ENCODE data around the gene NEIL1.
"Not testable (repeated sequence)": the region's sequence is repeated elsewhere in the genome, so short reads cannot be mapped to it uniquely, and the experiment has no call there.

The NEIL1 gene

DNA sequence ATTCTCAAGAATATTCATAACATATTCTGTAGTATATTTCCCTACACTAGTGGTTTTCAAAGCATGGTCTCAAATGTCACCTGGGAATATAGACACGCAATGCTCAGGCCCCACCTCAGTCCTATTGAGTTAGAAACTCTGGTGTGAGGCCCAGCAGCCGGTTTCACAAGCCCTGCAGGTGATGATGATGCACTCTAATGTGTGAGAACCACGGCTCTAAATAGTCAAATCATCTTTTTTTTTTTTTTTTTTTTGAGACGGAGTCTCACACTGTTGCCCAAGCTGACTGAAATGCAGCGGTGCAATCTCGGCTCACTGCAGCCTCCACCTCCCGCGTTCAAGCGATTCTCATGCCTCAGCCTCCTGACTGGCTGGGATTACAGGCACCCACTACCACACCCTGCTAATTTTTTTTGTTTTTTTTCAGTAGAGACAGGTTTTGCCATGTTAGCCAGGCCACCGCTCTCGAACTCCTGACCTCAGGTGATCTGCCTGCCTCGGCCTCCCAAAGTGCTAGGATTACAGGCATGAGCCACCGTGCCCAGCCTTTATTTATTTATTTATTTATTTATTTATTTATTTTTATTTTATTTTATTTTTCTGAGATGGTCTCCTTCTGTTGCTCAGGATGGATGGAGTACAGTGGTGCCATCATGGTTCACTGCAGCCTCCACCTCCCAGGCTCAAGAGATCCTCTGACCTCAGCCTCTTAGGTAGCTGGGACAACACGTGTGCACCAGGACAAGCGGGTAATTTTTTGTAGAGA is 13.0 kb upstream of the NEIL1 start:
- not testable (repeated sequence) for DNase-seq

DNA sequence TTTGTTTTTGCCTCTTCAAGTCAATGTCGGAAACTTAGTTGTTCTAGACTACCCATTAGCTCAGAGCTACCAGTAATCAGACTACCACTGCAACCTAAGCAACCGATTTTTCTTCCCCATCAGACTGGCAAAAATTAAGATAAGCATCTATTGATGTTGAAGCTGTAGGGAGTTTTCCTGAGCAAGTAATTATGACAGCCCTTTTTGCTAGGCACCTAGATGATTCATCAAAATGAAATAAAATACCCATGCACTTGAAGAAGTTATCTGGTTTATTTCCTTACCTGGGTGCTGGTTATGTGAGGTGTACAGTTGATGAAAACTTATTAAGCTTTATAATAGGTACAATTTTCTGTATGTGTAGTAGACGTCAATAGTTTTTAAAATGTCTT is 11.5 kb upstream of the NEIL1 start:
- no peak for DNase-seq

DNA sequence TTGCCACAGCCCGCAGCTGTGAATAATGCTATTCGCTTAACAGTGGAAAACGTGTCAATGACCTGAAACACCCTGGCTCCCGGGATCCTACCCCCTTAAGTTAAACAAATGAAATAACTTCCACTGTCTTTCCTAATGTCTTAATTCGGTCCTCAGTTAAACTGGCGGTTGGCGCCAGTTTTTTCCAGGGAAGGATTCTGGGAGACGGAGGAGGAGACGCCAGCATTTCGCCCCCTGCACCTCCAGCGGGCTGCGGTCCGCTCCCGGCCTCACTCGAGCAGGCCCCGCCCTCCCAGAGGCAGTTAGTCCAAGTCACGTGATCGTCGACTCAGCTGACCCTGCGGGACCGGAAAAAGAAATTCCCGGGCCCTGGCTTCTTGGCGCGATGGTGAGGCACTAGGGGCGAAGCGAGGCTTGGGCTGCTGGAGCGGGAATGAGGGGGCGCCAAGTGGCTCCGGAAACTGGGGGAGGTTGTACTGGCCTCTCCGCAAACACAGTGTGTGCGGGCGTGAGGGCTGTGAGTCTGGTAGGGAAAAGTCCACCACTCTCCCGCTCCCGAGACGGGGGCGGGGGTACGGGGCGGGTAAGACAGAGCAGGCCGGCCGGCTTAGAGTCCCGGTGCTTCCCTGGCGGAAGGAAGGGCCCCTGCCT is 11.0 kb upstream of the NEIL1 start, which contains the start of gene COMMD4:
COMMD4 (plus strand) TSS at position 359 of the 651 bp plus-strand sequence; CDS start at position 386, 27 bp downstream.
- peak; percentile 69 to 74 for DNase-seq

DNA sequence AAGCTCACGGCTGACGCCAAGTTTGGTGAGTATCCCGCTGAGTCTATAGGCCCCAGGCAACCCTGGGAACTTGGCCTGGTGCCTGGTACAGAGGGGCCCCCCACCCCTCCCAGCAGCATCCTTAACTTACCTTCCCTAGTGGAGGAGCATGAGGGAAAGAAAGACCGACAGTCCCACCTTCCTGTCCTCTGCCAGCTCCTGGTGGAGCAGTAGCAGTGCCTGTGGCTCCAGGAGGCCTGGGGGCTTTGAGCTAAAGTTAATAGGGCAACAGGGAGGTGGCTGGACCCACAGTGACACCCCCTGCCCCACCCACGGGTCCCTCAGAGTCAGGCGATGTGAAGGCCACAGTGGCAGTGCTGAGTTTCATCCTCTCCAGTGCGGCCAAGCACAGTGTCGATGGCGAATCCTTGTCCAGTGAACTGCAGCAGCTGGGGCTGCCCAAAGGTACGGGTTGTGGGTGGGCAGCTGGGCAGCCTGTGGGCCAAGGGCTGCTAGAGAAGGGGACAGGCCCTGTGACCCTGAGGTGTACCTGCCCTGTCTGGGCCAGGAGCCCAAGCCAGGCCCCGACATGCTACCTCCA is 8.1 kb upstream of the NEIL1 start:
- no peak for DNase-seq

DNA sequence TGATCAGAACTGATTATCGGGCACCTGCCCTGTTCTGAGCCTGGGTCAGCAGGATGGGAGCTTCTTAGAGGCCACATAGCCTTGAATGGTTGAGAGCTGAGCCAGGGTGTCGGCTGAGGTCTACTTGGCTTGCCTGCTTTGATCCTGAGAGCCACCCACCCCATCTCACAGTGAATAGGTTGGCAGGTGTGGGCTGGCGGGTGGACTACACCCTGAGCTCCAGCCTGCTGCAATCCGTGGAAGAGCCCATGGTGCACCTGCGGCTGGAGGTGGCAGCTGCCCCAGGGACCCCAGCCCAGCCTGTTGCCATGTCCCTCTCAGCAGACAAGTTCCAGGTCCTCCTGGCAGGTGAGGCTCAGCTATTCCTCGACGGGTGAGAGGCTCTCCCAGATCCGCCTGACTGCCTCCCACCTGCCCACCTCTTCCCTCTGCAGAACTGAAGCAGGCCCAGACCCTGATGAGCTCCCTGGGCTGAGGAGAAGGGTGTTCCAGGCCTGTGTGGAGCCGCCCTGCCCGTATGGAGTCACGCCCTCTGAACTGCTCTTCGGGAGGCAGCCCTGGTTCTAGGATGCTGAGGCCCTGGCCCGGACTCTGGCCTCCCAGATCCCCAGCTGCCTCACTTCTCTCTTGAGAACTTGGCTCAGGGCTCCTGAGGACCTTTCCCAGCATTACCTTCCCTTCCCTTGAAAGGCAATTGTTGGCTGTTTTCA is 7.2 kb upstream of the NEIL1 start:
- no peak for DNase-seq

DNA sequence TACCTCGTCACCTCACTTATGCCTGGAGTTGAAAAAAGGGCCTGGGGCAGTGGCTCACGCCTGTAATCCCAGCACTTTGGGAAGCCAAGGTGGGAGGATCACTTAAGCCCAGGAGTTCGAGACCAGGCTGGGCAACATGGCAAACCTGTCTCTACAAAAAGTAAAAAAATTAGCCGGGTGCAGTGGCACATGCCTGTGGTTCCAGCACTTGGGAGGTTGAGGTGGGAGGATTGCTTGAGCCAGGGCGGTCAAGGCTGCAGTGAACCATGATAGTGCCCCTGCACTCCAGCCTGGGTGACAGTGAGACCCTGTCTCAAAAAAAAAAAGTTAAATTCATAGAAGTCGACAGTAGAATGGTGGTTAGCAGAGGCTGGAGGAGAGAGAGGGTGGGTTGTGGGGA is 4.6 kb upstream of the NEIL1 start:
- DNase-seq, result no peak

DNA sequence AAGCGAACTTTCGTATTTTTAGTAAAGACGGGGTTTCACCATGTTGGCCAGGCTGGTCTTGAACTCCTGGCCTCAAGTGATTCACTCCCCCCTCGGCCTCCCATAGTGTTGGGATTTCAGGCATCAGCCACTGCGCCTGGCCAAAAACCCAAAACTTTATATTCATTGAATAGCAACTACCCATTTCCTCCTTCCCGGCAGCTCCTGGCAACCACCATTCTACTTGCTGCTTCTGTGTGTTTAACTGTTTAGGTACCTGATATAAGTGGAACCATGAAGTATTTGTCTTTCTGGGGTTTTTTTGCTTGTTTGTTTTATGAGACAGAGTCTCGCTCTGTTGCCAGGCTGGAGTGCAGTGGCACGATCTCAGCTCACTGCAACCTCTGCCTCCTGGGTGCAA is 2.9 kb upstream of the NEIL1 start:
- not testable (repeated sequence) for DNase-seq

DNA sequence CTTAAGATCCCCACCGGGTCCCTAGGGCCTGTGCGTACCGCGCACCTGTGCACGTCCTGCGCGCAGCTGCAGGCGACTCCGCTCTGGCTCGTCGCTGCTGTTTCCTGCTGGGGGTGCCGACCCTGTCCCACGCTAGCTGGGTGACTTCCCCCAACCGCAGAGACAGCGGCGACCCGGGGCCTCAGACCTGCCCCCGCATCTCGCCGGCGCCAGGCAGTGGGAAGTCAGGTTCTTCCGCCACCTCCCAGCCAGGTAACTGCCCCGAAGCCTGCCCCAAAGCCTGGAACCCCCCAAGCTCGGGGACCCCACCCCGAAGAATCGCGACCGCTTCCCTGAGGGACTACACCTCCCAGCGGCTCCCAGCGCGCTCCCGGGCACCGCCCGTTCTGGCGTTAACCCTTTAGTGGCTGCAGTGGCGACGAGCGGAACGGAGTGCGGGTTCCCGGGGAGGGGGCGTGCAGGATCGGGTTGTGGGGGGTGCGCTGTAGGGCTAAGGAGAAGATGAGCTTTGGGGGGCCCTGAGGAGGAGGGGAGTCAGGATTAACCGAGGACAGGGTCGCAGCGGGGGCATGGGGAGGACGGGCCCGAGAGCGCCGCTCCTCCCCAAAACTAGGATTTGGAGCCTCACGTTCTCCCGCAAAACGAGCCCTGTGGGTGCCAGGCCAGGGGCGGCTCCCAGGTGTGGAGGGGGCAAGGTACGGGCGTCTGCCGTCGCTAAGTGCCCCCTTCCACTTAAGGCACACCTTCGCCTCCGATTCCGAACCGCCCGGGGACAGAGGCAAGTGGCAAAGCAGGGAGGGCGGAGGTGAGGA is 589 bp downstream of the NEIL1 start:
- DNase-seq, result peak; percentile 51 to 87

DNA sequence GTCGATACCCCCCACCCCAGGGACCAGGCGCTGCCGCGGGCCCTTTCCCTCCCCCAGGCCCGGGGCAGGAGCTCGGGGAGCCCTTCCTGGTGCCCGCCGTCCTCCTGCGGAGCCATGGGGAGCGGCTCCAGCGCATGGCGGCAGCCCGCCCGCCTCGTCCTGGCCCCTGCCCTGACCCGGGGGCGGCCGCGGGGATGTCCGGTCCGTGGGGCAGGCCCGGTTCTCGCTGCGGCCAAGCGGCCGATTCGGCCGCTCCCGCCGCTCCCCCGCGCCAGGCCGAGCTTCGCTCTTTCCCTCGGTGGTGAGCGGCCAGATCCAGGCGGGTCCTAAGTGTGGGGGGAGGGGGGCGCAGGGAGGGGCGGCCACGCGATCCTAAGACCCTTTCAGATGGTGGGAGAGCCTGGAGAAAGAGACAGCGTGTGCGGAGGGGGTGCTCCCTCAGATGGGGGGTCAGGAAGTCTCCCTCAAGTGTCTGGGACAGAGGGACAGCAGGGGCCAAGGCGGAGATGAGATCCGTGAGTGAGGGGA is 1.3 kb downstream of the NEIL1 start:
- no peak for DNase-seq

DNA sequence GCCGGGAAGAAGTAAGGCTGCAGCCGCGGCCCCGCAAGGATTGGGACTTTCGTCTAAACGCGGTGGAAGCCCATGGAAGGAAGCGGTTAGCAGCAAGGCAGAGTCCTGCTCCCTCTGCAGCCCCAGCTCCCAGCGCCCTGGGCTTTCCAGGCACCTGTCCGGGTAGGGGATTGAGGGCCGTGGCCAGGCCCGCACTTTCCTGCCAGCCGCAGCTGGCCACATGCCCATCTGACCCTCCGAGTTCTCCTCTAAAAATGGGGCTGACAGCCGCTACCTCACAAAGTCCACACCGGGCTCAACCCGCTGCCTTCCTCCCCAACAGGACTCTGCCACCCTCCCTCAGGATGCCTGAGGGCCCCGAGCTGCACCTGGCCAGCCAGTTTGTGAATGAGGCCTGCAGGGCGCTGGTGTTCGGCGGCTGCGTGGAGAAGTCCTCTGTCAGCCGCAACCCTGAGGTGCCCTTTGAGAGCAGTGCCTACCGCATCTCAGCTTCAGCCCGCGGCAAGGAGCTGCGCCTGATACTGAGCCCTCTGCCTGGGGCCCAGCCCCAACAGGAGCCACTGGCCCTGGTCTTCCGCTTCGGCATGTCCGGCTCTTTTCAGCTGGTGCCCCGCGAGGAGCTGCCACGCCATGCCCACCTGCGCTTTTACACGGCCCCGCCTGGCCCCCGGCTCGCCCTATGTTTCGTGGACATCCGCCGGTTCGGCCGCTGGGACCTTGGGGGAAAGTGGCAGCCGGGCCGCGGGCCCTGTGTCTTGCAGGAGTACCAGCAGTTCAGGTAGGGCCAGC is 1.9 kb downstream of the NEIL1 start:
- DNase-seq, result no peak

DNA sequence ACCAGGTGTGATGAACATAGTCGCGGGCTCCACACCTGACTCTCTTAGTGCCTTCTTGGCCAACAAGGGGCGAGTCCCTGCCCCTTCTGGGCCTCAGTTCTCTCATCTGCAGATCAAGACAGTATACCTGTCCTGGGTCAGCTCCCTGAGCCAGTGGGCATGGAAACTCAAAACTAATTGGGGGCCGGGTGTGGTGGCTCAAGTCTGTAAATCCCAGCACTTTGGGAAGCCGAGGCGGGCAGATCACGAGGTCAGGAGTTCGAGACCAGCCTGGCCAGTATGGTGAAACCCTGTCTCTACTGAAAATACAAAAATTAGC is 2.5 kb downstream of the NEIL1 start:
- DNase-seq, result not testable (repeated sequence)

DNA sequence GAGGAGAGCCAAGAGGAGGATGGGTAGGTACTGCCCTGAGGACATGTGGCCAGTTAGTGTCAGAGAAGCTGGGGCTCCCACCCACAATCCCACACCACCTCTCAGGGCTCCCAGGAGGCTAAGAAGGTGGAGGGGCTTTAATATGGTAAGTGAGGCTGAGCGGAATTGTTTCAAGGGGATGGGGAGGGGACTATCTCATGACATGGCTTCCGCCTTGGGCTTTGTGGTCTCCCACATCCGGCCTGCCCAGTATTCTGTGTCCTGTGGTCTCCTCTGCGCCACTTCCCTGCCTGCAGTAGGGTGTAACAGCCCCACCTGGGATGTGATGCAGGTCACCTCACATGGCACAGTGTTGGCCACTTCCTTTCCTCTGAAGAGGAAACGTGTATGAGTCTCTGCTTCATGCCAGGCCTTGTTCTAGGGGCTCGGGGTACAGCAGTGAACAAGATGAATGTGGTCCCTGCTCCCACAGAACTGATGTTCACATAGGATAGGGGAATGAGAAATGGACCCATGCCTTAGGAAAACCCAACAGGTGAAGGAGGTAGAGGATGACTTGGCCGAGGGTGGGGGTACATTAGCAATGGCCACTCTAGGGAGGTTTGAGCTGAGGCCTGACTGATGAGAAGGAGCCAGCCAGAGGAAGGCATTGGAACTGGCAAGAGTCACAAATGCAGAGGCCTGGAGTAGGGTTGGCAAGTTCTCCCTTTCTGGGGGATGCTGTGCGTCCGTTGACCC is 3.2 kb downstream of the NEIL1 start:
- peak; percentile 85 to 90 for DNase-seq

DNA sequence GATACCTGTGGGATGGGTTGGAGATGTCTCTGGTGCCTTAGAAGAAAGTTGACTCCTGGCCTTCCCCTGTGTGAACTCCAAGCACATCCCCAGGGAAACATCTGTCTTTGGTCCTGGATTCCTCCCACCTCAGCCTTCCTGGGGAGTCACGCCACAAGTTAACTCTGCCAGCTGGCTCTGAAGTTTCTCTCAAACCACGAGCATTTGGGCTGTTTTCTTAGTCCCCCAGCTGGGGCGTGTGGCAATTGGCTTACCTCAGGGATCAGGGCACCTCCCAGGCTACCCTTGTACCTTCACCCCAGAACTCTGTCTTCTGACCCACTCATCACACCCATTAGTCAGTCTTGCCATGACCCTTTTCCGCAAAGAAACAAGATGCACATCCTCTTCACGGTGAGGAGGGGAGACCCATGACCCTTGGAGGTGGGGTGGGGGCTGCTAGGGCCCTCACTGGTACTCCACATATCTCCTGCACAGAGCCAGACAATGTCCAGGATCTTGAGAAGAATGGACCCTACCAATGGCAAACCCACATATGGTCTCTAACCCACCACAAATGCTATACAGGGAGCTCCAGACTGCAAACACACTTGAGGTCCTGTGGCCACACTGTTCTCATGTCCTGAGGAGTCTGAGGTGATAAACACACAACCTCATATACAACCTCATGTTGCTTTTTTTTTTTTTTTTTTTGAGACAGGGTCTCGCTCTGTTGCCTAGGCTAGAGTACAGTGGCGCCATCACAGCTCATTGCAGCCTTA is 3.9 kb downstream of the NEIL1 start:
- DNase-seq, result no peak

DNA sequence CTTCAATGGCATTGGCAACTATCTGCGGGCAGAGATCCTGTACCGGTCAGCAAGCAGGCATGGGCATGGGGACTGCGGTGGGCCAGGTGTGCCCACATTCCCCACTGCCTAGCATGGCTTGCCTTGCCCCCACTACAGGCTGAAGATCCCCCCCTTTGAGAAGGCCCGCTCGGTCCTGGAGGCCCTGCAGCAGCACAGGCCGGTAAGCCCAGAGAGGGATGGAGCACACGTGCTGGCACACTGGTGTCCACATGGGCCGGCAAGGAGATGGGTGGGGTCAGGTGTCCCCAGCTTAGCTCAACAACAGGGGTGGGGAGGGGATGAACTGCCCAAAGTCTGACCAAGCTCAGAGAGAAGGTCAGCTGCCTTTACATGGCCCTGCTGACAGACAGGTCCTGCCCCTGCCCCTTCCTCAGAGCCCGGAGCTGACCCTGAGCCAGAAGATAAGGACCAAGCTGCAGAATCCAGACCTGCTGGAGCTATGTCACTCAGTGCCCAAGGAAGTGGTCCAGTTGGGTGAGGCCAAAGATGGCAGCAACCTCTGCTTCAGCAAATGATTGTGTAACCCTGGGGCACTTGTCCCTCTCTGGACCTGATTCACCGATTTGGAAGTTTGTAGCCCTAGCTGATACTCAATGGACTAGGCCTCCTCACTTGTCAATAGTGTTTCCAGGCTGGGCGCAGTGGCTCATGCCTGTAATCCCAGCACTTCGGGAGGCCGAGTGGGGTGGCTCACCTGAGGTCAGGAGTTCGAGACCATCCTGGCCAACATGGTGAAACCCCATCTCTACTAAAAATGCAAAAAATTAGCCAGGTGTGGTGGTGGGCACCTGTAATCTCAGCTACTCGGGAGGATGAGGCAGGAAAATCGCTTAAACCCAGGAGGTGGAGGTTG is 5.6 kb downstream of the NEIL1 start:
- no peak for DNase-seq

DNA sequence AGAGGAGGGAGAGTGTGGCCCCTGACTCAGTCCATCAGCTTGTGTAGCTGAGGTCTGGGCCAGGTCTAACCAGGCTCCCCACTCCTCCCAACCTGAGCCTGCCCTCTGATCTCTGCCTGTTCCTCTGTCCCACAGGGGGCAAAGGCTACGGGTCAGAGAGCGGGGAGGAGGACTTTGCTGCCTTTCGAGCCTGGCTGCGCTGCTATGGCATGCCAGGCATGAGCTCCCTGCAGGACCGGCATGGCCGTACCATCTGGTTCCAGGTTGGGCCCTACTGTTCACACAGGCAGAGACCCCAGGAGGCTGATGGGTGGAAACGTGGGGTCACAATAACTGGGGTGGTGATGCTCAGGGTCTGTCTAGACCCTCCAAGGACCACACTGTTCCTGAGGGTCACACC is 6.8 kb downstream of the NEIL1 start:
- DNase-seq, result no peak

DNA sequence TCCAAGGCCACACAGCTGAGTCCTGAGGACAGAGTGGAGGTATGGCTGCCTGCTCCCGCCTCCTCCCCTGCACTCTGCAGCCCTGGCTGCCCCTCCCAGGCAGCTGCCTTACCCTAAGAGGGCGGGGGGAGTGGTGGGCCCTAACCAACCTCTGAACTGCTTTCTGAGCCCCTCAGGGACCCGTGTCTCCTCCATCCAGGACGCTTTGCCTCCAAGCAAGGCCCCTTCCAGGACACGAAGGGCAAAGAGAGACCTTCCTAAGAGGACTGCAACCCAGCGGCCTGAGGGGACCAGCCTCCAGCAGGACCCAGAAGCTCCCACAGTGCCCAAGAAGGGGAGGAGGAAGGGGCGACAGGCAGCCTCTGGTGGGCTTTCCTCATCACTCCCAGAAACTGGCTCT is 7.6 kb downstream of the NEIL1 start:
- DNase-seq, result no peak

DNA sequence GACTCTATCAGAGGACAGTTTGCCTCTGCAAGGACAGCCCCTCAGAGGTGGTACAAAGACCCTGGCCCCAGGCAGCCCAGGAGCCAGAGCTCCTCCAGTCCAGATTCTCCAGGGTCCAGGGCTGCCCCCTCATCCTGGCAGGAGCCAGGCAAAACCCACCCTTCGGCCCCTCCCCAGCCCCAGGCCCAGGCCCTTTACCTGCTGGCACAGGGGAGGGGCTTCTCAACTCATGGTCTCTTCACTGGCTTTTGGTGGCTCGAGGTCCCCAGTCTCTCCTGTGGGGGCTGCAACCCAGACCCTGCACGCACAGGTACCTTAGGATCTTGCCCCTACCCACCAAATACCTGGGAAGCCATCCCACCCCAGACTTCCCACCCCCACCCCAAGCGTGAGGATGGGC is 8.5 kb downstream of the NEIL1 start:
- DNase-seq, result no peak

DNA sequence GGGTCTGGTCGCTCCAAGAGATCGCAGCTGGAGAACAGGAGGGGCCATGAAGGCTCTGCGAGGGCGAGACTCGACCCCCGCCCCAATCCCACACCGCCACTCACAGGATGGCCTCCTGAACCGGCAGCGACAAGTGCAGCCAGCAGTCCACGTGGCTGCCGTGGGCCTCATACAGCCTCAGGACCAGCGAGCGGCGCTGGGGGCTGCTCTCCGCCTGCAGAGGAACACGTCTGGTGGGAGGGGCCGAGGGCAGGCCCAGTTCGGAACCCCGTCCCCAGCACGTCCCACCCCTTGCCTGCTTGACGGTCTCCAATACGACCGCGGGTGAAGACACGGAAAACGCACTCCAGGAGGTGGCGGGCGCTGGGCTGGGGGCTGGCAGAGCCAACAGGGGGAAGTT is 9.2 kb downstream of the NEIL1 start:
- no peak for DNase-seq

DNA sequence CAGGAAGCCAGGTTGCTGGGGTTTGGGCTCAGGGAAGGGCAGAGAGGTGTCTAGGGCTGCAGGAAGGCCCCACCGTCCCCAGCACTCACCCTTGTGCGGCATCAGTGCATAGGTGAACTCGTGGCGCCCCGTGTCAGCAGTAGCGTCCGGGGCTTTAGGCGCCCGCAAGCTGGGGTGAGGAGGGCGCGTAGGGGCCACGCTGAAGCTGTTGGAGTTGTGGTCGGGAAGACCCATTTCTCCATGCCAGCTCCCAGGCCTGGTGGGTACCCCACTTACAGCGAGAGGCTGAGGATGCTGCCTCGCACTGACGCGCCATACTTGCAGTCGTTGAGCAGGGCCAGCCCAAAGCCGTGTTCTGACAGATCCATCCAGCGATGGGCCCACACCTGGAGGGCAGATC is 9.7 kb downstream of the NEIL1 start:
- no peak for DNase-seq

Data from CD4-positive, alpha-beta T cell treated with Interleukin-1 beta for 1 hour (primary cell).